Aorta (tissue), 5 donors: Measurements from ENCODE around the gene SMO. TPM values are rescaled to one million over a fixed set of nuclear protein-coding genes. Genes with fewer than 3 reads are reported as not detected.

Experiments
- ATAC-seq: fragments of 200-7000 bp; cut with Tn5 transposase; one replicate; pipeline ENCODE4 v1.9.1; 2022; ENCODE audit warnings: moderate library complexity; ENCODE audit not compliant: low FRiP score
- DNase-seq, 2 donors: peaks; one replicate each; pipeline ENCODE4 v3.0.0-alpha.2; 2020
- H3K27ac ChIP-seq, 2 donors: one replicate each; pipeline ENCODE4 v1.5.1; 2013; ENCODE audit warnings: low read length in 2 of 2, mild to moderate bottlenecking in 2 of 2, moderate library complexity in 2 of 2, control low read depth in 1 of 2, inconsistent platforms in 1 of 2, low read depth in 1 of 2
- H3K27me3 ChIP-seq, 2 donors: one replicate each; pipeline ENCODE4 v1.6.1; 2013; ENCODE audit warnings: control low read depth in 1 of 2, low read length in 1 of 2, mild to moderate bottlenecking in 1 of 2, moderate library complexity in 1 of 2; ENCODE audit not compliant: insufficient read depth in 2 of 2, control insufficient read depth in 1 of 2
- H3K36me3 ChIP-seq, 2 donors: one replicate each; pipeline ENCODE4 v1.6.1; 2013; ENCODE audit warnings: control low read depth in 1 of 2, low read length in 1 of 2, mild to moderate bottlenecking in 1 of 2; ENCODE audit not compliant: insufficient read depth in 2 of 2, control insufficient read depth in 1 of 2
- H3K4me1 ChIP-seq, 2 donors: one replicate each; pipeline ENCODE4 v1.6.1; 2013; ENCODE audit warnings: low read length in 2 of 2, control low read depth in 1 of 2, mild to moderate bottlenecking in 1 of 2, moderate library complexity in 1 of 2; ENCODE audit not compliant: insufficient read depth in 2 of 2, control insufficient read depth in 1 of 2
- H3K4me3 ChIP-seq, 2 donors: one replicate each; pipeline ENCODE4 v1.5.1; 2013; ENCODE audit warnings: low read length in 2 of 2, control low read depth in 1 of 2, mild to moderate bottlenecking in 1 of 2
- H3K9me3 ChIP-seq: one replicate; pipeline ENCODE4 v1.6.1; 2013; ENCODE audit warnings: mild to moderate bottlenecking, low read length; ENCODE audit not compliant: control insufficient read depth
- whole genome bisulfite sequencing, 2 donors: extraction: QIAGEN DNeasy Blood & Tissue Kit; methylation state at CpG; one replicate each; pipeline ENCODE4 v1.1.7; 2013; 5-methylcytosine and 5-hydroxymethylcytosine counted together
- intact Hi-C, 2 donors: fragments of 100-400 bp; cut with DNase I; formaldehyde crosslinking; loops; one replicate each; pipeline versions ENCODE4 v1.14.2 to v1.15.0; 2022
- polyA plus RNA-seq, 2 donors: library from polyadenylated mRNA; stranded (reverse); fragments of 200-250 nt; gene quantifications; one replicate each; pipeline ENCODE4 v1.2.3, GENCODE V29; 2013
- total RNA-seq, 2 donors: library from RNA; stranded (reverse); fragmentation: NEBNext Ultra II Directional; extraction: Animal tissue kit (Norgen Biotek cat#: 25700); gene quantifications; one replicate each; pipeline ENCODE4 v1.2.1, GENCODE V29; 2021
- donor health status: healthy with polysubstance abuse.
- donor health status: Bipolar disorder and iron deficiency.
- donor health status: DM: no; HTN: no; CAD: no.
- donor health status: DM: no; HTN: no; CAD: no.
- donor health status: DM: yes; HTN: yes; CAD: no.

Gene SMO
- total and polyA plus RNA-seq, 4 donors, result 2.9 to 17.6 (median 10.3) TPM

- Histone ChIP-seq H3K27me3 (no peaks in the 10 kb centered on the region), H3K27ac (no peak overlapping the region), H3K4me1 (no peaks in the 10 kb centered on the region), H3K36me3 (no peaks in the 10 kb centered on the region), H3K4me3 (no peak overlapping the region), H3K9me3 (no peaks in the 10 kb centered on the region)
- ATAC-seq (no peak), DNase-seq (no peak)
- intact Hi-C loops, result loop anchor here in 1 of 2 donors (10.0 kb wide), 2 partner anchors 393 to 603 kb away; partner anchors contain the start of gene NRF1
- WGBS, 2 donors, result 13 to 14% methylated on average over 4 of the region's 4 CpGs
Observed at GRCh38 chr7:129222064-129222463, 33.6 kb downstream of the SMO start.

GRCh38 chr7:129224251-129225205 lies 36.1 kb downstream of the SMO start, which contains the start of gene AHCYL2:
Gene AHCYL2 (plus strand): TSS chr7:129225030.
- Histone ChIP-seq H3K9me3 (no peaks in the 10 kb centered on the region), H3K27me3 (no peaks in the 10 kb centered on the region), H3K4me1 (no peaks in the 10 kb centered on the region), H3K27ac (peak within 1 kb of the TSS in 1 of 2 donors; percentile 96), H3K36me3 (no peaks in the 10 kb centered on the region), H3K4me3 (peak within 1 kb of the TSS; percentile 58 to 72)
- ATAC-seq (peak; percentile 100), DNase-seq (peak; percentile 99 to 100)
- WGBS, 2 donors, result 1% methylated on average over 59 to 63 of the region's 63 CpGs
- intact Hi-C loops, result loop anchor here in 1 of 2 donors (10.0 kb wide), 2 partner anchors 390 to 600 kb away; partner anchors contain the start of gene NRF1

- H3K4me3 ChIP-seq, result peak overlapping the region; percentile 58 to 72
- no peaks in the 10 kb centered on the region for H3K9me3 ChIP-seq
- H3K27ac ChIP-seq, result peak overlapping the region in 1 of 2 donors; percentile 7
- ATAC-seq (peak; percentile 44), DNase-seq (peak; percentile 68 to 88)
- H3K27me3 ChIP-seq, result no peaks in the 10 kb centered on the region
- H3K36me3 ChIP-seq, result no peaks in the 10 kb centered on the region
- H3K4me1 ChIP-seq, result no peaks in the 10 kb centered on the region
- 1% methylated on average over 42 to 60 of the region's 60 CpGs for WGBS, 2 donors
- intact Hi-C loops, result loop anchor here in 1 of 2 donors (10.0 kb wide), 2 partner anchors 389 to 599 kb away; partner anchors contain the start of gene NRF1
Observed at GRCh38 chr7:129225206-129225930, 36.9 kb downstream of the SMO start.

GRCh38 chr7:129225931-129226572 lies 37.6 kb downstream of the SMO start:
- ATAC-seq (no peak), DNase-seq (no peak)
- Histone ChIP-seq H3K4me3 (peak overlapping the region; percentile 58 to 72), H3K27ac (no peak overlapping the region), H3K9me3 (no peaks in the 10 kb centered on the region), H3K36me3 (no peaks in the 10 kb centered on the region), H3K27me3 (no peaks in the 10 kb centered on the region), H3K4me1 (no peaks in the 10 kb centered on the region)
- 36 to 40% methylated on average over 11 of the region's 11 CpGs for WGBS, 2 donors
- intact Hi-C loops, result loop anchor here in 1 of 2 donors (10.0 kb wide), 2 partner anchors 389 to 599 kb away; partner anchors contain the start of gene NRF1

- DNase-seq (no peak), ATAC-seq (no peak)
- Histone ChIP-seq H3K27ac (no peak overlapping the region), H3K4me1 (no peaks in the 10 kb centered on the region), H3K27me3 (no peaks in the 10 kb centered on the region), H3K9me3 (no peaks in the 10 kb centered on the region), H3K36me3 (no peaks in the 10 kb centered on the region), H3K4me3 (no peak overlapping the region)
- intact Hi-C loops, result loop anchor here in 1 of 2 donors (10.0 kb wide), 2 partner anchors 387 to 597 kb away; partner anchors contain the start of gene NRF1
- 85 to 91% methylated on average over 4 of the region's 4 CpGs for WGBS, 2 donors
Observed at GRCh38 chr7:129227646-129228578, 39.5 kb downstream of the SMO start.

- Histone ChIP-seq H3K27ac (no peak overlapping the region), H3K36me3 (no peaks in the 10 kb centered on the region), H3K9me3 (no peaks in the 10 kb centered on the region), H3K4me3 (no peak overlapping the region), H3K4me1 (no peaks in the 10 kb centered on the region), H3K27me3 (no peaks in the 10 kb centered on the region)
- DNase-seq (no peak), ATAC-seq (no peak)
- 46 to 50% methylated on average over 2 of the region's 2 CpGs for WGBS, 2 donors
- intact Hi-C loops, result loop anchor here in 1 of 2 donors (10.0 kb wide), 2 partner anchors 386 to 596 kb away; partner anchors contain the start of gene NRF1
Observed at GRCh38 chr7:129228633-129229032, 40.2 kb downstream of the SMO start.

GRCh38 chr7:129231666-129232065 lies 43.2 kb downstream of the SMO start:
- H3K36me3 ChIP-seq, result no peaks in the 10 kb centered on the region
- H3K4me1 ChIP-seq, result no peaks in the 10 kb centered on the region
- H3K27ac ChIP-seq, result no peak overlapping the region
- H3K9me3 ChIP-seq, result no peaks in the 10 kb centered on the region
- 70 to 77% methylated on average over 5 of the region's 5 CpGs for WGBS, 2 donors
- DNase-seq (no peak), ATAC-seq (no peak)
- no peak overlapping the region for H3K4me3 ChIP-seq
- no peaks in the 10 kb centered on the region for H3K27me3 ChIP-seq
- intact Hi-C loops, result no loop called here
